K562 (cell line): ENCODE measurements around the gene CDK5R2. TPM values are rescaled to one million over a fixed set of nuclear protein-coding genes. Genes with fewer than 3 reads are reported as not detected.

Source experiments
- CBX2 ChIP-seq: fragments of 200-600 bp; sonication (generic); IDR thresholded peaks from one replicate; pipeline ENCODE4 v1.6.1; 2012; ENCODE audit warnings: mild to moderate bottlenecking, low read length, inconsistent platforms; ENCODE audit not compliant: insufficient read depth, poor library complexity, severe bottlenecking
- EGR1 ChIP-seq: fragments of 450-650 bp; conservative IDR thresholded peaks from 2 replicates; pipeline ENCODE4 v1.6.1; 2017; ENCODE audit warnings: mild to moderate bottlenecking
- MBD2 ChIP-seq: sonication (generic); IDR thresholded peaks from 2 replicates; pipeline ENCODE4 v1.6.1; 2016; ENCODE audit warnings: low read depth, borderline replicate concordance
- NBN ChIP-seq: fragments of 450-650 bp; IDR thresholded peaks from 2 replicates; pipeline ENCODE4 v1.6.1; 2016; ENCODE audit warnings: low read depth, mild to moderate bottlenecking
- PPARD ChIP-seq: fragments of 250-450 bp; sonication (Bioruptor Pico); IDR thresholded peaks from 2 replicates; pipeline ENCODE4 v1.8.0; 2022; ENCODE audit warnings: inconsistent platforms, mild to moderate bottlenecking, moderate library complexity
- TAL1 ChIP-seq: fragments of 450-650 bp; IDR thresholded peaks from 2 replicates; pipeline ENCODE4 v1.6.1; 2016; ENCODE audit warnings: mild to moderate bottlenecking
- ZBTB7A ChIP-seq: IDR thresholded peaks from 2 replicates; pipeline ENCODE4 v1.6.1; 2011; ENCODE audit warnings: low read depth, mild to moderate bottlenecking, low read length, moderate library complexity, borderline replicate concordance; ENCODE audit not compliant: control insufficient read depth
- ZNF232 ChIP-seq: sonication (generic); formaldehyde crosslinking; IDR thresholded peaks from 2 replicates; pipeline ENCODE4 v1.8.0; 2022; ENCODE audit warnings: mild to moderate bottlenecking, missing genetic modification reagents
- ZNF431 ChIP-seq: sonication (generic); formaldehyde crosslinking; IDR thresholded peaks from 2 replicates; pipeline ENCODE4 v1.8.0; 2022; ENCODE audit warnings: mild to moderate bottlenecking, missing genetic modification reagents
- polyA plus RNA-seq, 8 experiments: library from polyadenylated mRNA; depleted of rRNA in 4 of 8; stranded (reverse) in 5 of 8; unstranded in 3 of 8; fragments of >200 nt; fragmentation: Nextera tagmentation in 2 of 8; fragmentation: Illumina TruSeq in 1 of 8; extraction: Ambion mirVana in 2 of 8; extraction: Trizol in 1 of 8; gene quantifications; 2 replicates each; pipeline versions ENCODE4 v1.2.1 to v1.2.3, GENCODE V29; 2011 to 2014; ENCODE audit warnings: inconsistent platforms in 1 of 8, missing spikeins in 1 of 8
- total RNA-seq, 7 experiments: library from RNA; depleted of rRNA in 6 of 7; stranded (reverse); fragments of >200 nt in 6 of 7; fragmentation: Illumina TruSeq in 2 of 7; extraction: Trizol in 2 of 7; gene quantifications; 2 replicates each; pipeline versions ENCODE4 v1.2.1 to v1.2.3, GENCODE V29; 2011 to 2021; ENCODE audit warnings: low replicate concordance in 1 of 7
- TF ChIP-seq, protein P1 (sequence below): fragments of 450-650 bp; IDR thresholded peaks from 2 replicates; pipeline ENCODE4 v1.6.1; 2018; ENCODE audit not compliant: partially characterized antibody
- TF ChIP-seq, protein P2 (sequence below), 2 experiments: fragments of 450-650 bp; conservative IDR thresholded peaks; 2 replicates each; pipeline ENCODE4 v1.6.1; 2017; ENCODE audit warnings: mild to moderate bottlenecking in 2 of 2, moderate library complexity in 2 of 2
- TF ChIP-seq, protein P3 (sequence below): fragments of 450-650 bp; conservative IDR thresholded peaks from 2 replicates; pipeline ENCODE4 v1.6.1; 2016; ENCODE audit warnings: missing genetic modification characterization, low read depth, mild to moderate bottlenecking, control low read depth, missing compliant biosample characterization
- TF ChIP-seq, protein P4 (sequence below): IDR thresholded peaks from 2 replicates; pipeline ENCODE4 v1.6.1; 2016; ENCODE audit warnings: missing genetic modification characterization, missing compliant biosample characterization
- TF ChIP-seq, protein P5 (sequence below): sonication (generic); formaldehyde crosslinking; IDR thresholded peaks from 2 replicates; pipeline ENCODE4 v1.8.0; 2022; ENCODE audit warnings: mild to moderate bottlenecking, missing genetic modification reagents, borderline replicate concordance
- TF ChIP-seq, protein P6 (sequence below): fragments of 250-450 bp; sonication (Bioruptor Pico); IDR thresholded peaks from 2 replicates; pipeline ENCODE4 v1.8.0; 2021; ENCODE audit warnings: mild to moderate bottlenecking, moderate library complexity

Gene CDK5R2
- total and polyA plus RNA-seq, 9 of the 15 experiments (the other 6 are each of a cell fraction or from before 2014, with no cell fraction given), result 0.09 TPM; not detected in 8

DNA sequence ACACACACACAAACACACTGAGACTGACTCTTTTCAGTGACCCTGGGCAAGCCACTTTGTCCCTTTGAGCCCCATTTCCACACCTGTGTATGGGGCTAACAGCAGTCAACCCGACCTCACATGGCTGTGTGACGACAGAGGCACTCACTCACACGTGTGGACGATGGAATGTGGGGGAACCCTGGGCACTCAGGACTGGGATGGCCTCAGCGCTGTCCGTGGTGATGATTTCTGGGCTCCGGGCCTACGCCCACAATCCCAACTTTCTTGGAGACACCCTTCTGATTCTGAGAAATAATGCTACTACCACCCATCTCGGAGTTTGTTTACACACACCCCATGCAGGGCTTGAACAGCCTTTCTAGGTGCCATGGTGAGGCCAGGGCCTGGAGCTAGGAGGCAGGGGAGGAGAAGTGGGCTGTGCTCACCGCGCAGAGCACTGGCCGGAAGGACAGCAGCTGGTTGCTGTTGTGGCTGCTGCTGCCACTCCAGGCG is 32.3 kb downstream of the CDK5R2 start (continued):
- TF ChIP-seq, protein P1, sequence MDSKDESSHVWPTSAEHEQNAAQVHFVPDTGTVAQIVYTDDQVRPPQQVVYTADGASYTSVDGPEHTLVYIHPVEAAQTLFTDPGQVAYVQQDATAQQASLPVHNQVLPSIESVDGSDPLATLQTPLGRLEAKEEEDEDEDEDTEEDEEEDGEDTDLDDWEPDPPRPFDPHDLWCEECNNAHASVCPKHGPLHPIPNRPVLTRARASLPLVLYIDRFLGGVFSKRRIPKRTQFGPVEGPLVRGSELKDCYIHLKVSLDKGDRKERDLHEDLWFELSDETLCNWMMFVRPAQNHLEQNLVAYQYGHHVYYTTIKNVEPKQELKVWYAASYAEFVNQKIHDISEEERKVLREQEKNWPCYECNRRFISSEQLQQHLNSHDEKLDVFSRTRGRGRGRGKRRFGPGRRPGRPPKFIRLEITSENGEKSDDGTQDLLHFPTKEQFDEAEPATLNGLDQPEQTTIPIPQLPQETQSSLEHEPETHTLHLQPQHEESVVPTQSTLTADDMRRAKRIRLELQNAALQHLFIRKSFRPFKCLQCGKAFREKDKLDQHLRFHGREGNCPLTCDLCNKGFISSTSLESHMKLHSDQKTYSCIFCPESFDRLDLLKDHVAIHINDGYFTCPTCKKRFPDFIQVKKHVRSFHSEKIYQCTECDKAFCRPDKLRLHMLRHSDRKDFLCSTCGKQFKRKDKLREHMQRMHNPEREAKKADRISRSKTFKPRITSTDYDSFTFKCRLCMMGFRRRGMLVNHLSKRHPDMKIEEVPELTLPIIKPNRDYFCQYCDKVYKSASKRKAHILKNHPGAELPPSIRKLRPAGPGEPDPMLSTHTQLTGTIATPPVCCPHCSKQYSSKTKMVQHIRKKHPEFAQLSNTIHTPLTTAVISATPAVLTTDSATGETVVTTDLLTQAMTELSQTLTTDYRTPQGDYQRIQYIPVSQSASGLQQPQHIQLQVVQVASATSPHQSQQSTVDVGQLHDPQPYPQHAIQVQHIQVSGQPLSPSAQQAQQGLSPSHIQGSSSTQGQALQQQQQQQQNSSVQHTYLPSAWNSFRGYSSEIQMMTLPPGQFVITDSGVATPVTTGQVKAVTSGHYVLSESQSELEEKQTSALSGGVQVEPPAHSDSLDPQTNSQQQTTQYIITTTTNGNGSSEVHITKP, result no peak
- TF ChIP-seq EGR1 (no peak), ZNF232 (CRISPR knock-in tag) (no peak), TAL1 (no peak), CBX2 (no peak), ZNF431 (CRISPR knock-in tag) (no peak), ZBTB7A (no peak), PPARD (CRISPR knock-in tag) (no peak), NBN (no peak), MBD2 (no peak)
- TF ChIP-seq, protein P2, sequence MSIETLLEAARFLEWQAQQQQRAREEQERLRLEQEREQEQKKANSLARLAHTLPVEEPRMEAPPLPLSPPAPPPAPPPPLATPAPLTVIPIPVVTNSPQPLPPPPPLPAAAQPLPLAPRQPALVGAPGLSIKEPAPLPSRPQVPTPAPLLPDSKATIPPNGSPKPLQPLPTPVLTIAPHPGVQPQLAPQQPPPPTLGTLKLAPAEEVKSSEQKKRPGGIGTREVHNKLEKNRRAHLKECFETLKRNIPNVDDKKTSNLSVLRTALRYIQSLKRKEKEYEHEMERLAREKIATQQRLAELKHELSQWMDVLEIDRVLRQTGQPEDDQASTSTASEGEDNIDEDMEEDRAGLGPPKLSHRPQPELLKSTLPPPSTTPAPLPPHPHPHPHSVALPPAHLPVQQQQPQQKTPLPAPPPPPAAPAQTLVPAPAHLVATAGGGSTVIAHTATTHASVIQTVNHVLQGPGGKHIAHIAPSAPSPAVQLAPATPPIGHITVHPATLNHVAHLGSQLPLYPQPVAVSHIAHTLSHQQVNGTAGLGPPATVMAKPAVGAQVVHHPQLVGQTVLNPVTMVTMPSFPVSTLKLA (conservative IDR thresholded peaks at IDR 0.05), result peak in 1 of 2 experiments; percentile 51; a peak in 1 of 4 replicates
- TF ChIP-seq, protein P3, sequence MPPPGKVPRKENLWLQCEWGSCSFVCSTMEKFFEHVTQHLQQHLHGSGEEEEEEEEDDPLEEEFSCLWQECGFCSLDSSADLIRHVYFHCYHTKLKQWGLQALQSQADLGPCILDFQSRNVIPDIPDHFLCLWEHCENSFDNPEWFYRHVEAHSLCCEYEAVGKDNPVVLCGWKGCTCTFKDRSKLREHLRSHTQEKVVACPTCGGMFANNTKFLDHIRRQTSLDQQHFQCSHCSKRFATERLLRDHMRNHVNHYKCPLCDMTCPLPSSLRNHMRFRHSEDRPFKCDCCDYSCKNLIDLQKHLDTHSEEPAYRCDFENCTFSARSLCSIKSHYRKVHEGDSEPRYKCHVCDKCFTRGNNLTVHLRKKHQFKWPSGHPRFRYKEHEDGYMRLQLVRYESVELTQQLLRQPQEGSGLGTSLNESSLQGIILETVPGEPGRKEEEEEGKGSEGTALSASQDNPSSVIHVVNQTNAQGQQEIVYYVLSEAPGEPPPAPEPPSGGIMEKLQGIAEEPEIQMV, result no peak
- TF ChIP-seq, protein P4, sequence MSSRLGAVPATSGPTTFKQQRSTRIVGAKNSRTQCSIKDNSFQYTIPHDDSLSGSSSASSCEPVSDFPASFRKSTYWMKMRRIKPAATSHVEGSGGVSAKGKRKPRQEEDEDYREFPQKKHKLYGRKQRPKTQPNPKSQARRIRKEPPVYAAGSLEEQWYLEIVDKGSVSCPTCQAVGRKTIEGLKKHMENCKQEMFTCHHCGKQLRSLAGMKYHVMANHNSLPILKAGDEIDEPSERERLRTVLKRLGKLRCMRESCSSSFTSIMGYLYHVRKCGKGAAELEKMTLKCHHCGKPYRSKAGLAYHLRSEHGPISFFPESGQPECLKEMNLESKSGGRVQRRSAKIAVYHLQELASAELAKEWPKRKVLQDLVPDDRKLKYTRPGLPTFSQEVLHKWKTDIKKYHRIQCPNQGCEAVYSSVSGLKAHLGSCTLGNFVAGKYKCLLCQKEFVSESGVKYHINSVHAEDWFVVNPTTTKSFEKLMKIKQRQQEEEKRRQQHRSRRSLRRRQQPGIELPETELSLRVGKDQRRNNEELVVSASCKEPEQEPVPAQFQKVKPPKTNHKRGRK, result no peak
- TF ChIP-seq, protein P5, sequence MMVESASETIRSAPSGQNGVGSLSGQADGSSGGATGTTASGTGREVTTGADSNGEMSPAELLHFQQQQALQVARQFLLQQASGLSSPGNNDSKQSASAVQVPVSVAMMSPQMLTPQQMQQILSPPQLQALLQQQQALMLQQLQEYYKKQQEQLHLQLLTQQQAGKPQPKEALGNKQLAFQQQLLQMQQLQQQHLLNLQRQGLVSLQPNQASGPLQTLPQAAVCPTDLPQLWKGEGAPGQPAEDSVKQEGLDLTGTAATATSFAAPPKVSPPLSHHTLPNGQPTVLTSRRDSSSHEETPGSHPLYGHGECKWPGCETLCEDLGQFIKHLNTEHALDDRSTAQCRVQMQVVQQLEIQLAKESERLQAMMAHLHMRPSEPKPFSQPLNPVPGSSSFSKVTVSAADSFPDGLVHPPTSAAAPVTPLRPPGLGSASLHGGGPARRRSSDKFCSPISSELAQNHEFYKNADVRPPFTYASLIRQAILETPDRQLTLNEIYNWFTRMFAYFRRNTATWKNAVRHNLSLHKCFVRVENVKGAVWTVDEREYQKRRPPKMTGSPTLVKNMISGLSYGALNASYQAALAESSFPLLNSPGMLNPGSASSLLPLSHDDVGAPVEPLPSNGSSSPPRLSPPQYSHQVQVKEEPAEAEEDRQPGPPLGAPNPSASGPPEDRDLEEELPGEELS (CRISPR knock-in tag), result 0 out of 2 replicates have a peak, but pooled peaks have one; percentile 33
- TF ChIP-seq, protein P6, sequence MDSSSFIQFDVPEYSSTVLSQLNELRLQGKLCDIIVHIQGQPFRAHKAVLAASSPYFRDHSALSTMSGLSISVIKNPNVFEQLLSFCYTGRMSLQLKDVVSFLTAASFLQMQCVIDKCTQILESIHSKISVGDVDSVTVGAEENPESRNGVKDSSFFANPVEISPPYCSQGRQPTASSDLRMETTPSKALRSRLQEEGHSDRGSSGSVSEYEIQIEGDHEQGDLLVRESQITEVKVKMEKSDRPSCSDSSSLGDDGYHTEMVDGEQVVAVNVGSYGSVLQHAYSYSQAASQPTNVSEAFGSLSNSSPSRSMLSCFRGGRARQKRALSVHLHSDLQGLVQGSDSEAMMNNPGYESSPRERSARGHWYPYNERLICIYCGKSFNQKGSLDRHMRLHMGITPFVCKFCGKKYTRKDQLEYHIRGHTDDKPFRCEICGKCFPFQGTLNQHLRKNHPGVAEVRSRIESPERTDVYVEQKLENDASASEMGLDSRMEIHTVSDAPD (CRISPR knock-in tag), result no peak
